Measurements from ENCODE around the gene CAPZB. TPM values are rescaled to one million over a fixed set of nuclear protein-coding genes. Genes with fewer than 3 reads are reported as not detected.

The CAPZB gene
- total RNA-seq, 1 experiment from 2014 or later, result 348 TPM

GRCh38 chr1:19463504-19463803 is 21.9 kb downstream of the CAPZB start:
- Mint-ChIP-seq H3K27ac (peak overlapping the region in 2 of 3 experiments; percentile 51 to 78; a peak in 2 of 7 replicates), H3K9me3 (no peaks in the 10 kb centered on the region), H3K27me3 (ENCODE audit: low read depth) (no peaks in the 10 kb centered on the region), H3K36me3 (ENCODE audit: insufficient read depth in 1 of 3, low read depth in 3 of 3) (peaks cover 9 to 18% (median 11%) of the 10 kb centered on the region in 3 experiments; a peak in 6 of 7 replicates), H3K4me3 (peak overlapping the region in 1 of 2 experiments; percentile 71; a peak in 2 of 5 replicates), H3K4me1 (peaks cover 62 to 65% of the 10 kb centered on the region in 2 experiments)
- Histone ChIP-seq H3K27me3 (ENCODE audit: insufficient read depth, low read length) (no peaks in the 10 kb centered on the region), H3T11ph (ENCODE audit: low read length) (no peak overlapping the region), H3K14ac (ENCODE audit: insufficient read depth, low read length) (no peak overlapping the region), H4K8ac (replicated peaks; ENCODE audit: insufficient read length, low read depth, low read length) (no peak overlapping the region), H3K4me2 (ENCODE audit: insufficient read depth, insufficient read length, low read length) (peak overlapping the region; percentile 51), H4K5ac (ENCODE audit: insufficient read length, low read depth, low read length) (no peak overlapping the region), H4K20me1 (ENCODE audit: control insufficient read depth, insufficient read depth, insufficient read length) (no peaks in the 10 kb centered on the region), H2BK20ac (ENCODE audit: low read depth, low read length, poor library complexity, severe bottlenecking) (no peak overlapping the region), H3K79me1 (ENCODE audit: insufficient read depth, low read depth, low read length, poor library complexity, severe bottlenecking) (peaks cover 7% of the 10 kb centered on the region), H2BK15ac (ENCODE audit: low read depth, low read length) (no peak overlapping the region), H3K9me3 (ENCODE audit: control insufficient read depth, low read depth, low read length) (no peaks in the 10 kb centered on the region), H3K4ac (ENCODE audit: low read depth, low read length) (no peak overlapping the region), H2BK120ac (ENCODE audit: low read depth, low read length, poor library complexity, severe bottlenecking) (no peak overlapping the region), H3K18ac (ENCODE audit: insufficient read length, low read depth, low read length) (no peak overlapping the region), H3K23ac (ENCODE audit: insufficient read length, low read depth, low read length) (no peak overlapping the region), H2BK12ac (ENCODE audit: insufficient read length, low read depth, low read length) (no peak overlapping the region), H3K9ac (ENCODE audit: extremely low read depth, insufficient read length, low read length) (no peak overlapping the region), H2BK5ac (ENCODE audit: insufficient read length, low read length) (no peak overlapping the region), H3K23me2 (ENCODE audit: insufficient read length, low read depth, low read length, poor library complexity, severe bottlenecking) (no peaks in the 10 kb centered on the region), H3K4me1 (ENCODE audit: insufficient read depth, low read length) (peaks cover 21% of the 10 kb centered on the region), H2AK5ac (ENCODE audit: insufficient read length, low read length) (no peak overlapping the region), H3K56ac (ENCODE audit: insufficient read length, low read depth, low read length) (no peak overlapping the region), H4K91ac (ENCODE audit: insufficient read length, low read depth, low read length) (no peak overlapping the region), H2AFZ (ENCODE audit: low read length) (no peak overlapping the region), H3K79me2 (ENCODE audit: insufficient read depth, low read length) (peaks cover 54% of the 10 kb centered on the region), H3K27ac (ENCODE audit: insufficient read length, low read depth, low read length) (no peak overlapping the region)
- DNase-seq, result no peak
- no peak for TF ChIP-seq CTCF (conservative IDR thresholded peaks at IDR 0.05)

Data from H9 (cell line).